Measurements from ENCODE around the gene GGN. TPM values are rescaled to one million over a fixed set of nuclear protein-coding genes. Genes with fewer than 3 reads are reported as not detected.

The GGN gene
- total RNA-seq, 1 experiment from 2014 or later = 0.47 TPM

DNA sequence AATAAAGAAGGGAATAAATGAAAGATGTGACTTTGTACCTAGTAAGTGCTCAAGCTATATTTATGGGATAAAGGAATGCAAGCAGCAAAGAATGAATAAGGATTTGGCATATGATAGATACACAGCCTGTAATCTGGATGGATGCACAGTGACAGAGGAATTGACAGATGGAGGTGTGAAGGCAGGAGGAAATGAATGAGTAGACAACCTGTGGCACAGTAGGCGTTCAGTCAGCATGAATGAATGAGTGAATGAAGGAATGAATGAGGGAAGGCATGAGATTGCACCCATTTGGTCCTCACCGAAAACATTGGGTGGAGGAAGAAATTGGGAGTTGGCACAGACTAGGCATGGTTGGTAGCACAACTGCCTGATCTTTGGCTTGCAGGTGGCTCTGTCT lies 18.2 kb downstream of the GGN start:
- no peaks in the 10 kb centered on the region for H3K36me3 ChIP-seq (ENCODE audit: control insufficient read depth in 1 of 2, insufficient read depth in 2 of 2, low read length in 2 of 2)
- no peaks in the 10 kb centered on the region for H3K27me3 ChIP-seq (ENCODE audit: insufficient read depth, low read length)
- no peaks in the 10 kb centered on the region for H3K9me2 ChIP-seq (ENCODE audit: insufficient read depth)
- no peak for DNase-seq (ENCODE audit: low read depth, low spot score)
- no peak for ATAC-seq
- no TSS peak for BruUV-seq (replicated peaks)
- RAD21 ChIA-PET (ENCODE audit: low non-redundant PET in 1 of 2, low total read pairs in 2 of 2, uncharacterized antibody in 2 of 2, unreplicated experiment in 2 of 2) = no interaction called here
- no peak overlapping the region for H3K9ac ChIP-seq (ENCODE audit: low read length)
- H3K9me3 ChIP-seq (ENCODE audit: control insufficient read depth in 1 of 2, insufficient read depth in 1 of 2, low read depth in 1 of 2, low read length in 2 of 2) = no peaks in the 10 kb centered on the region
- H3K4me1 ChIP-seq (ENCODE audit: control insufficient read depth in 1 of 2, insufficient read depth in 2 of 2, low read length in 2 of 2) = peaks cover 4 to 7% of the 10 kb centered on the region in 2 experiments; a peak in 2 of 4 replicates
- H3K4me3 ChIP-seq (replicated peaks in 1 of 2; ENCODE audit: low read depth in 1 of 2, low read length in 2 of 2) = no peak overlapping the region
- no peak overlapping the region for H3K27ac ChIP-seq (ENCODE audit: low read depth, low read length)
- H3K79me2 ChIP-seq (ENCODE audit: insufficient read depth, low read length) = no peaks in the 10 kb centered on the region
- POLR2A ChIA-PET = no interaction called here
- intact Hi-C loops (cut with micrococcal nuclease) = no loop called here
- no peak for TF ChIP-seq SP1 (IDR thresholded peaks at IDR 0.05; ENCODE audit: low read depth)
- TF ChIP-seq, protein P1, sequence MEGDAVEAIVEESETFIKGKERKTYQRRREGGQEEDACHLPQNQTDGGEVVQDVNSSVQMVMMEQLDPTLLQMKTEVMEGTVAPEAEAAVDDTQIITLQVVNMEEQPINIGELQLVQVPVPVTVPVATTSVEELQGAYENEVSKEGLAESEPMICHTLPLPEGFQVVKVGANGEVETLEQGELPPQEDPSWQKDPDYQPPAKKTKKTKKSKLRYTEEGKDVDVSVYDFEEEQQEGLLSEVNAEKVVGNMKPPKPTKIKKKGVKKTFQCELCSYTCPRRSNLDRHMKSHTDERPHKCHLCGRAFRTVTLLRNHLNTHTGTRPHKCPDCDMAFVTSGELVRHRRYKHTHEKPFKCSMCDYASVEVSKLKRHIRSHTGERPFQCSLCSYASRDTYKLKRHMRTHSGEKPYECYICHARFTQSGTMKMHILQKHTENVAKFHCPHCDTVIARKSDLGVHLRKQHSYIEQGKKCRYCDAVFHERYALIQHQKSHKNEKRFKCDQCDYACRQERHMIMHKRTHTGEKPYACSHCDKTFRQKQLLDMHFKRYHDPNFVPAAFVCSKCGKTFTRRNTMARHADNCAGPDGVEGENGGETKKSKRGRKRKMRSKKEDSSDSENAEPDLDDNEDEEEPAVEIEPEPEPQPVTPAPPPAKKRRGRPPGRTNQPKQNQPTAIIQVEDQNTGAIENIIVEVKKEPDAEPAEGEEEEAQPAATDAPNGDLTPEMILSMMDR (IDR thresholded peaks at IDR 0.05 in 2 of 3, conservative IDR thresholded peaks at IDR 0.05 in 1 of 3; ENCODE audit: borderline replicate concordance in 1 of 3, insufficient read depth in 1 of 3, low read depth in 2 of 3, low read length in 2 of 3) = no peak
- TF ChIP-seq YY1 (IDR thresholded peaks at IDR 0.05; ENCODE audit: extremely low read depth, insufficient replicate concordance, low read depth, low read length) = no peak
- TF ChIP-seq EZH2phosphoT487 (IDR thresholded peaks at IDR 0.05; ENCODE audit: borderline replicate concordance) = no peak
- no peak for TF ChIP-seq CBX3 (IDR thresholded peaks at IDR 0.05; ENCODE audit: low read depth)
- TF ChIP-seq, protein P2, sequence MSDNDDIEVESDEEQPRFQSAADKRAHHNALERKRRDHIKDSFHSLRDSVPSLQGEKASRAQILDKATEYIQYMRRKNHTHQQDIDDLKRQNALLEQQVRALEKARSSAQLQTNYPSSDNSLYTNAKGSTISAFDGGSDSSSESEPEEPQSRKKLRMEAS (IDR thresholded peaks at IDR 0.05) = no peak
- no peak for TF ChIP-seq FOSL1 (IDR thresholded peaks at IDR 0.05; ENCODE audit: low read depth)
- no peak for TF ChIP-seq EGR1 (IDR thresholded peaks at IDR 0.05; ENCODE audit: low read depth)
- TF ChIP-seq ZNF274 (IDR thresholded peaks at IDR 0.05; ENCODE audit: low read depth, low read length) = no peak
- TF ChIP-seq SRF (IDR thresholded peaks at IDR 0.05; ENCODE audit: low read depth) = no peak
- TF ChIP-seq ZFX (IDR thresholded peaks at IDR 0.05) = no peak
- H2AFZ ChIP-seq (ENCODE audit: low read depth, low read length, poor library complexity, severe bottlenecking) = no peak overlapping the region
- no peak overlapping the region for H3K4me2 ChIP-seq (ENCODE audit: low read length)
- H4K20me1 ChIP-seq (ENCODE audit: insufficient read depth) = no peaks in the 10 kb centered on the region
- CTCF ChIA-PET = no interaction called here

All from HCT116 (cell line).